Naive B cell (primary cell): ENCODE results near the gene TNFRSF25. TPM values are rescaled to one million over a fixed set of nuclear protein-coding genes. Genes with fewer than 3 reads are reported as not detected.
A peak's percentile ranks its signal among the peaks of the same experiment; 100 is the strongest.
"Not testable (repeated sequence)": the region's sequence is repeated elsewhere in the genome, so short reads cannot be mapped to it uniquely, and the experiment has no call there.

Experiments
- ATAC-seq, 2 donors: fragments of 150-1000 bp; cut with Tn5 transposase; 2 replicates each; pipeline ENCODE4 v1.10.0; 2021; ENCODE audit warnings: low read depth in 2 of 2, mild to moderate bottlenecking in 2 of 2, moderate library complexity in 2 of 2
- DNase-seq: peaks from one replicate; pipeline ENCODE4 v3.0.0; 2022
- H3K27ac Mint-ChIP-seq, 6 donors: one replicate each; pipeline ENCODE4 v1.8.0; 2020 to 2022; ENCODE audit warnings: mild to moderate bottlenecking in 6 of 6, mixed read lengths in 6 of 6, moderate library complexity in 5 of 6, inconsistent platforms in 2 of 6
- H3K27me3 Mint-ChIP-seq, 3 donors: one replicate each; pipeline ENCODE4 v1.8.0; 2021 to 2022; ENCODE audit warnings: mixed read lengths in 3 of 3, mild to moderate bottlenecking in 1 of 3
- H3K36me3 Mint-ChIP-seq, 2 donors: one replicate each; pipeline ENCODE4 v1.8.0; 2020 to 2022; ENCODE audit warnings: mixed read lengths in 2 of 2, inconsistent platforms in 1 of 2, mild to moderate bottlenecking in 1 of 2
- H3K4me1 Mint-ChIP-seq, 3 donors: one replicate each; pipeline ENCODE4 v1.8.0; 2020 to 2022; ENCODE audit warnings: mixed read lengths in 3 of 3, inconsistent platforms in 1 of 3, mild to moderate bottlenecking in 1 of 3, moderate library complexity in 1 of 3
- H3K4me3 Mint-ChIP-seq, 8 donors: one replicate each; pipeline ENCODE4 v1.8.0; 2020 to 2022; ENCODE audit warnings: mild to moderate bottlenecking in 8 of 8, mixed read lengths in 8 of 8, moderate library complexity in 8 of 8, inconsistent platforms in 2 of 8
- H3K9me3 Mint-ChIP-seq, 7 donors: one replicate each; pipeline ENCODE4 v1.8.0; 2020 to 2022; ENCODE audit warnings: mixed read lengths in 7 of 7, mild to moderate bottlenecking in 5 of 7, inconsistent platforms in 2 of 7, moderate library complexity in 1 of 7
- polyA plus RNA-seq, 6 donors: library from polyadenylated mRNA; unstranded; fragments of 300-500 nt; fragmentation: Illumina TruSeq; gene quantifications; one replicate each; pipeline ENCODE4 v1.2.3, GENCODE V29; 2021; ENCODE audit warnings: low read depth in 6 of 6

The TNFRSF25 gene
- polyA plus RNA-seq, 6 donors from 2014 or later = 0.28 to 0.68 TPM; not detected in 4

DNA sequence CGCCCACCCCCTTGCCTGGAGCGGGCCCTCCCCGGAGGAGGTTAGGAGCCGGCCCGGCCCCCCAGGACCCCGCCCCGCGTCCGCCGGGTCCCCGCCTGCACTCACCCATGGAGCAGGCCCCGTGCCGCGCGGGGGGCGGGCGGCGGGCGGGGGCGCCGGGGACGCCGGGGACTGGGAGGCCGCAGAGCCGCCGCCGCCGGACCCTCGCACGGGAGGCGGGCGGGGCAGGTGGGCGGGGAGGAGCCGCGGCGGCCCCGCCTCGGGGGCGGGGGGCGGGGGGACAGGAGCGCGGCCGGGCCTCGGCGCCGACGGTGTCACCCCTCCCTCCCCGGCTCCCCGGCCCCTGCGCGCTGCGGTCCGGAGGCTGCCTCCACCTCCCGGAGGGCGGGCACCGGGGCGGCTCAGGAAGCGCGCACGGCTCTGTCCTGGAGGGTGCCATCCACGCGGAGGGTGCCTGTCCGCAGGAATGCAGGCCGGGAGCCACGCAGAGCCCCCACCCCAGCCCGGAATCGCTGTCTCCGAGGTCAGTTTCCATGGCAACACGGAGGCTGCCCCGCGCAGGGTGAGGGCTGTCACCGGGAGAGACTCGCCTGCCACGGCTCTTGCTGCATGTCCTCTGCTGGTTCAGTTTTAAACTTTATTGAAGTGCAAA is 31.4 kb upstream of the TNFRSF25 start:
- H3K36me3 Mint-ChIP-seq = no peaks in the 10 kb centered on the region
- H3K4me1 Mint-ChIP-seq = peaks cover 4 to 16% (median 10%) of the 10 kb centered on the region in 3 donors
- peak; percentile 55 to 58 for ATAC-seq
- H3K9me3 Mint-ChIP-seq = no peaks in the 10 kb centered on the region
- DNase-seq = no peak
- H3K27me3 Mint-ChIP-seq = peaks cover 24 to 62% (median 57%) of the 10 kb centered on the region in 3 donors
- H3K4me3 Mint-ChIP-seq = peak overlapping the region in 7 of 8 donors; percentile 72 to 87 (median 77)
- H3K27ac Mint-ChIP-seq = no peak overlapping the region

DNA sequence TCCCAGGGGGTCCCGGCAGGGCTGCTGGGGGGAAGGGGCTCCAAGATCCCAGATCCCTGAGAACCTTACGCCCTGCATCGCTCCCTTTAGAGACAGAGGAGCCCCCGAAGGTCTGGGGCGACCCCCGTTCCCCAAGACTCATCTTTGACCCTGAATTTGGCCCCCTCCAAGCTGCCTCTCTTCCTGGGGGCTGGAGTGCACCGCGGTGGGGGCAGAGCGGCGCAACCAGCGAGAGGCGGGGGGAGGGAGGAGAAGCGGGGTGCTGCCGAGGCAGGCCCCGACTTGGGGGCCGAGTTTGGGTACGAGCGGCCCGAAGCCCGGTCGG is 30.9 kb upstream of the TNFRSF25 start:
- no peaks in the 10 kb centered on the region for H3K9me3 Mint-ChIP-seq
- H3K4me1 Mint-ChIP-seq = peaks cover 4 to 17% (median 11%) of the 10 kb centered on the region in 3 donors
- H3K36me3 Mint-ChIP-seq = no peaks in the 10 kb centered on the region
- no peak overlapping the region for H3K27ac Mint-ChIP-seq
- DNase-seq (no peak), ATAC-seq (peak in 1 of 2 donors; percentile 11)
- peak overlapping the region; percentile 28 to 75 (median 38) for H3K4me3 Mint-ChIP-seq
- peaks cover 24 to 62% (median 55%) of the 10 kb centered on the region in 3 donors for H3K27me3 Mint-ChIP-seq

- no peak for DNase-seq
- Mint-ChIP-seq H3K27ac (no peak overlapping the region), H3K4me3 (peak overlapping the region in 7 of 8 donors; percentile 33 to 75 (median 57)), H3K4me1 (peaks cover 9 to 22% (median 16%) of the 10 kb centered on the region in 3 donors), H3K9me3 (no peaks in the 10 kb centered on the region), H3K36me3 (no peaks in the 10 kb centered on the region), H3K27me3 (peaks cover 23 to 59% (median 50%) of the 10 kb centered on the region in 3 donors)
- no peak for ATAC-seq
Measured at GRCh38 chr1:6496365-6496721, 30.4 kb upstream of the TNFRSF25 start.

- peaks cover 11 to 28% (median 21%) of the 10 kb centered on the region in 3 donors for H3K4me1 Mint-ChIP-seq
- no peak for DNase-seq
- peak overlapping the region in 7 of 8 donors; percentile 26 to 66 (median 57) for H3K4me3 Mint-ChIP-seq
- ATAC-seq = no peak
- no peaks in the 10 kb centered on the region for H3K9me3 Mint-ChIP-seq
- no peak overlapping the region for H3K27ac Mint-ChIP-seq
- no peaks in the 10 kb centered on the region for H3K36me3 Mint-ChIP-seq
- peaks cover 19 to 53% (median 44%) of the 10 kb centered on the region in 3 donors for H3K27me3 Mint-ChIP-seq
Measured at GRCh38 chr1:6495540-6496364, 29.8 kb upstream of the TNFRSF25 start.

GRCh38 chr1:6495041-6495441 is 29.1 kb upstream of the TNFRSF25 start:
- Mint-ChIP-seq H3K27me3 (peaks cover 19 to 46% (median 37%) of the 10 kb centered on the region in 3 donors), H3K27ac (no peak overlapping the region), H3K36me3 (no peaks in the 10 kb centered on the region), H3K4me1 (peaks cover 13 to 31% (median 25%) of the 10 kb centered on the region in 3 donors), H3K4me3 (no peak overlapping the region), H3K9me3 (no peaks in the 10 kb centered on the region)
- DNase-seq (no peak), ATAC-seq (no peak)

DNA sequence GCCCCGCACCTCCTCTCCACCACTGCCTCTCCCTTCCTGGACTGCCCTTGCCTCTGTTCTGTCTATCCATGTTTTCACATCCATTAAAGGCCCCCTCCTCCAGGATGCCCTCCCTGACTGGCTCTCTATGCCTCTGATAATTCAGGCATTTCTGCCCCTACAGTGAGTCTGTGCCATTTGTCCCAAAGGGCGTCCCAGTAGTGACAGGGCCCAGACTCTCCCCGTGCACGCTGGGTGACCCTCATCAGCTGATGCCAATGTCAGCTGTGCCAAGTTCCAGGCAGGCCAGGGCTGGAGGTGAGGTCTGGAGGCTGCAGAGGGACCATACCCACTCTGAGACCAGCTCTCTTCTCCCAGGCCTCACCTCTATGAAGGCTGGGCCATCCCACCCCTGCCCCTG is 28.7 kb upstream of the TNFRSF25 start:
- no peak for ATAC-seq

GRCh38 chr1:6493834-6494223 is 27.9 kb upstream of the TNFRSF25 start:
- peaks cover 16 to 32% (median 28%) of the 10 kb centered on the region in 3 donors for H3K4me1 Mint-ChIP-seq
- H3K4me3 Mint-ChIP-seq = peak overlapping the region in 1 of 8 donors; percentile 33
- H3K9me3 Mint-ChIP-seq, ATAC-seq, H3K27ac Mint-ChIP-seq, DNase-seq, H3K36me3 Mint-ChIP-seq: not testable (repeated sequence)
- H3K27me3 Mint-ChIP-seq = peaks cover 15 to 34% (median 25%) of the 10 kb centered on the region in 3 donors

More for the DNA sequence above, 28.7 kb upstream of the TNFRSF25 start:
- Mint-ChIP-seq H3K27ac (peak overlapping the region in 1 of 6 donors; percentile 37), H3K4me1 (peaks cover 16 to 32% (median 28%) of the 10 kb centered on the region in 3 donors), H3K27me3 (peaks cover 19 to 42% (median 33%) of the 10 kb centered on the region in 3 donors), H3K4me3 (peak overlapping the region in 2 of 8 donors; percentile 2 to 56), H3K36me3 (no peaks in the 10 kb centered on the region), H3K9me3 (no peaks in the 10 kb centered on the region)
- DNase-seq = no peak

GRCh38 chr1:6491966-6492365 is 26.0 kb upstream of the TNFRSF25 start:
- DNase-seq (no peak), ATAC-seq (no peak)
- H3K27me3 Mint-ChIP-seq = peaks cover 14 to 35% (median 20%) of the 10 kb centered on the region in 3 donors
- H3K27ac Mint-ChIP-seq = no peak overlapping the region
- no peaks in the 10 kb centered on the region for H3K36me3 Mint-ChIP-seq
- H3K9me3 Mint-ChIP-seq = no peaks in the 10 kb centered on the region
- peaks cover 12 to 24% (median 23%) of the 10 kb centered on the region in 3 donors for H3K4me1 Mint-ChIP-seq
- peak overlapping the region in 6 of 8 donors; percentile 29 to 89 (median 77) for H3K4me3 Mint-ChIP-seq

- ATAC-seq = no peak
- peaks cover 14 to 34% (median 24%) of the 10 kb centered on the region in 3 donors for H3K27me3 Mint-ChIP-seq
- DNase-seq = no peak
- H3K4me3 Mint-ChIP-seq = peak within 1 kb of the TSS; percentile 50 to 89 (median 82)
- H3K9me3 Mint-ChIP-seq = no peaks in the 10 kb centered on the region
- H3K4me1 Mint-ChIP-seq = peaks cover 14 to 26% (median 22%) of the 10 kb centered on the region in 3 donors
- H3K27ac Mint-ChIP-seq = peak within 1 kb of the TSS in 3 of 6 donors; percentile 67 to 90 (median 87)
- H3K36me3 Mint-ChIP-seq = no peaks in the 10 kb centered on the region
Measured at GRCh38 chr1:6491480-6491962, 25.5 kb upstream of the TNFRSF25 start, which contains the start of gene PLEKHG5. Gene PLEKHG5 (minus strand): TSS chr1:6491667. CDS start chr1:6477571, 14,096 bp downstream.

DNA sequence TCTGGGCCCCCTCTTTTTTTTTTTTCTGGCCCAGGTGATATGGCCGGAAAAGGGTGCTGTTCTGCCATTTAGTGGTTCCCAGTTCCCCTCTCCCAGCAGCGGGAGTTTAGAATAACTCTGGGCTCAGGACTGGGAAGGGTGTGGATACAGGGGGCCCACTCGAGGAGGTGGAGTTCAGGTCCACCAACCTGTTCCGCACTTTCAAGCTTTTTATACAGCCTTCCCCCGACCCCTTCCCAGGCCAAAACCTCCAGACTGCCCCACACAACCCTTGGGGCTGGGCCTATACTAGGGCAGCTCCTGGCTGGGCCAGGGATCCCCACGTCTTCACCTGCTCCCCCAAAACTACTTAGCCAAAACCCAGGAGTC is 25.1 kb upstream of the TNFRSF25 start:
- peaks cover 11 to 34% (median 27%) of the 10 kb centered on the region in 3 donors for H3K27me3 Mint-ChIP-seq
- ATAC-seq = no peak

DNA sequence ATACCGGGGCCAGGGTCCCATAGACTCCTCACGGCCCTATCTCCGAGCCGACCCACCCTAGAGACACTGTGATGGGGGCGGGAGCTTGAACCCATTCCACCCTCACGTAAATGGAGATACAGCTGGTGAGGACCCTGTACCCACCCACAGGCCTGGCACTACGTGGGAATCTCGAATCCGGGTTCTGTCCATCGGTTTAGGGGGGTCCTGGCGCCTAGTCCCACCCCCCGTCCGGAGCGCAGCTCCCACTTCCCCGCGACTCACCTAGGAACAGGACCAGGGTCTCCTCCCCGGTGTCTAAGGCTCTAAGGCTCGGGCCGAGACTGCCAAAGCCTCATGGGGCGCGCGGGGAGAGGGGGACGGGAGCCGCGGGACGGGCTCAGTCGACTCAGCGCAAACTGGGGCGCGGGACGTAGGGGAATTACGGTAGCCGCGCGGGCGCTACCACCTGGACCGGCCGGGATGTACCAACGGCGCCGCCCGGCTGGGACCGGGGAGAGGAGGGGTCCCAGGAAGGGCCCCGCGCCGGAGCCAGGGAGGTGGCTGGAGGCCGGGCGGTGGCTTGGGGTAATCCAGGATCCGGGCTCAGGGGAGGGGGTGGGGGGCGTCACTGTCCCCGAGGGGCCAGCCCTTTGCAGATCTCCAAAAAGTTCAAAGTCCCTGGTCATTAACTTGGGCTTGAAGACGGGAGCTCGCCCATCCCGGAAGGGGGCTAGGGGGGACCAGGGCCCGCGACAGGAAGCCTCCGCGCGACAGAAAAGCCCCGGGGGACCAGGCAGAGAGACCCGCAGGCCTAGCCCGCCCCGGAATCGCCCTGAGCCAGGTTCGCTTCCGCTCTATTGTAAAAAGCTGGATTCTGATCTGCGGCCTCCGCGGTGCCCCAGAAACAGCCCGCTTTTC is 24.5 kb upstream of the TNFRSF25 start:
- Mint-ChIP-seq H3K36me3 (no peaks in the 10 kb centered on the region), H3K9me3 (no peaks in the 10 kb centered on the region), H3K27me3 (peaks cover 5 to 31% (median 26%) of the 10 kb centered on the region in 3 donors), H3K4me1 (peaks cover 23 to 29% (median 24%) of the 10 kb centered on the region in 3 donors), H3K4me3 (peak overlapping the region; percentile 33 to 89 (median 82)), H3K27ac (peak overlapping the region in 3 of 6 donors; percentile 26 to 87 (median 41))
- DNase-seq (peak; percentile 21), ATAC-seq (peak; percentile 45 to 49)

More for the DNA sequence above, 25.1 kb upstream of the TNFRSF25 start:
- H3K4me3 Mint-ChIP-seq = peak overlapping the region; percentile 33 to 89 (median 82)
- H3K9me3 Mint-ChIP-seq = no peaks in the 10 kb centered on the region
- H3K4me1 Mint-ChIP-seq = peaks cover 18 to 30% (median 26%) of the 10 kb centered on the region in 3 donors
- DNase-seq = no peak
- H3K36me3 Mint-ChIP-seq = no peaks in the 10 kb centered on the region
- peak overlapping the region in 1 of 6 donors; percentile 87 for H3K27ac Mint-ChIP-seq

- Mint-ChIP-seq H3K4me3 (peak overlapping the region; percentile 33 to 89 (median 78)), H3K27me3 (peaks cover 5 to 33% (median 28%) of the 10 kb centered on the region in 3 donors), H3K9me3 (no peaks in the 10 kb centered on the region), H3K4me1 (peaks cover 23 to 29% (median 26%) of the 10 kb centered on the region in 3 donors), H3K36me3 (no peaks in the 10 kb centered on the region), H3K27ac (peak overlapping the region in 2 of 6 donors; percentile 26 to 41)
- DNase-seq (peak; percentile 70), ATAC-seq (peak; percentile 75 to 76)
Measured at GRCh38 chr1:6489799-6490180, 23.8 kb upstream of the TNFRSF25 start.
